Right renal cortex interstitium (tissue), 3 donors: Measurements from ENCODE around the gene SP4. TPM values are rescaled to one million over a fixed set of nuclear protein-coding genes. Genes with fewer than 3 reads are reported as not detected.

Source experiments
- polyA plus RNA-seq, 3 donors: library from polyadenylated mRNA; unstranded; fragments of 120-200 nt; gene quantifications; one replicate each; pipeline ENCODE4 v1.2.1, GENCODE V29; 2013; ENCODE audit not compliant: insufficient read length in 3 of 3

The SP4 gene
- polyA plus RNA-seq, 3 donors = 14.1 to 17.4 (median 16.2) TPM

Other genes starting within 250 kb of the SP4 start
- gene DNAH11, start 115.0 kb downstream of the SP4 start, polyA plus RNA-seq = 1 to 10 TPM; 1.6 to 2.2 (median 1.9) TPM